HG03159 (cell line): ENCODE data around the gene NFIC.
"Not testable (repeated sequence)": the region's sequence is repeated elsewhere in the genome, so short reads cannot be mapped to it uniquely, and the experiment has no call there.

ENCODE experiments used
- ATAC-seq: cut with Tn5 transposase; IDR thresholded peaks from one replicate; pipeline ENCODE4 v1.9.1; 2021; ENCODE audit warnings: mild to moderate bottlenecking, moderate library complexity; ENCODE audit not compliant: unreplicated experiment

NFIC gene

DNA sequence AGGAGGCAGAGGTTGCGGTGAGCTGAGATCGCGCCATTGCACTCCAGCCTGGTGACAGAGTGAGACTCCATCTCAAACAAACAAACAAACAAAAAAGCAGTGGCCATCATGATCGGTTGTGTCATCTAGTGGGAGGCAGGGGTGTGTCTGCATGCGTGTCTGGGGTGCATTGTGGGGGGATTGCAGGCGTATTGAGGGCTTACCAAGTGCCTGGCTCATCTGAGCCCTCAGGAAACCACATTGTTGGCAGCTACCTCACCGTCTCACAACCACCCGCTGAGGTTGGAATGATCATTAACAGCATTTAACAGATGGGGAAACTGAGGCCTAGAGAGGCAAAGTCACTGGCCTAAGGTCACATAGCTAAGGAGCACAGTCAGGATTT is 30.5 kb downstream of the NFIC start:
- no peak for ATAC-seq

DNA sequence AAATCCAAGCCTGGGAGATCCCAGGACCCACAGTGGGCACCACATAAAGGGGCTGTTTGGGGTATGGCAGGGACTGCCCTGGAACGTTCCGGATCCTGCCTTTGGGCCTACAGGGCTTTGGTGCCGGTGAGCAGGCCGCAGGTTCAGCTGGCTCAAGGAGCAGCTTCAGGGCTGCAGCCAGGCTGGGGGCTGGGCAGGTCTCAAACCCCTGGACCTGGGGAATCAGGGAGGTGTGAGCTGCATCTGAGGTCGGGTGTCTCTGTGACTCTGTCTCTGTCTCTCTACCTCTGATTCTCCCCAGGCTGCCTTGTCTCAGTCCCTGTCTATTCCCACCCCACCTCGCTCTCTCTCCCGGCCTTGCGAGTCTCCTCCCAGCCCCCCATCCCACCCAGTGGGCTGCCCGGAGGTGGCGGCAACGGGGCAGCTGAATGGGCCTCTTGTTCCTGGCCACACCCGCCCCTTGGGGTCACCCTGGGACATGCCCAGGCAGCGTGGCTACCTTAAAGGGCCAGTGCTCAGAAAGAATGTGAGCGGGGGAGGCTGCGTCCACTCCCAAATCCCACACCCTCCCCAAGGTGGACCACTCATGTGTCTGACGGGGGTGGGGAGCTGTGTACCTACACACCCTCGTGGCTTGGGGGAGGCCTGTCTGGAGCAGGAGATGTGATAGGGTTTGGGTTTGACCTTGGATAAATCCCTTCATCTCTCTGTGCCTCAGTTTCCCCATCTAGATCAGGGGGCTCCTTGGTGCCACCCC is 31.1 kb downstream of the NFIC start:
- no peak for ATAC-seq

DNA sequence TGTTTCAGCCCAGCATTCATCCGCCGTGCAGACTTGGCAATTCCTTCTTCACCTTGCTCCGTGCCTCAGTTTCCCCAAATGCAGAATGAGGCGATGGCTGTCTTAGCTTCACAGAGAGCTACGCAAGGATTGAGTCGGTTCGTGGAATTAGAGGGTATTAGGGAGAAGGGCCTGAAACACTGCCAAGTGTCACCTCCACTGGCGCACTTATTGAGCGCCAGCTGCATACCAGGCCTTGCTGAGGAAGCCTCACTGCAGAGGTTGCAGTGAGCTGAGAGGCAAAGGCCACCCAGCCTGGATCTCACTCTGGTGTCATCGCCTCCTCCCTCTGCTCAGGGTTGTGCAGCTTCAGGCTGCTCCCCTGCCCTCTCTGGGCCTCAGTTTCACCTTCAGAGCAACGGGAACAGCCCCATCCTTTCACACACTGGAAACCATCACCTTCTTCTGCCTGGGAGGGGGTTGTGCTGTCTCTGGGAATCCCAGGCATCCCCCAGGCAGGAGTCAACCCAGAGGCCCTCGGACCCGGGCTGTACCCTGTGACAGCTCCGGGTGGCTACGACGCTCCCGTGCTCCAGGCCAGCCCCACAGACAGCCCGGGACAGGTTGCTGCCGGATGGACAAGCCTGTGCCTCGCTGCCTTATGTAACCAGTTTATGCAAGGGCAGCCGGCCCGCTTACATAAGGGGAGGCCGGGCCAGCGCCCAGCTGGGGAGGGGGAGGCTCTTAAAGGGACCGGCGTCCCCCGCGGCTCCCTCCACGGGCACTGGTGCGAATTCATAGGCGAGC is 31.9 kb downstream of the NFIC start:
- no peak for ATAC-seq

DNA sequence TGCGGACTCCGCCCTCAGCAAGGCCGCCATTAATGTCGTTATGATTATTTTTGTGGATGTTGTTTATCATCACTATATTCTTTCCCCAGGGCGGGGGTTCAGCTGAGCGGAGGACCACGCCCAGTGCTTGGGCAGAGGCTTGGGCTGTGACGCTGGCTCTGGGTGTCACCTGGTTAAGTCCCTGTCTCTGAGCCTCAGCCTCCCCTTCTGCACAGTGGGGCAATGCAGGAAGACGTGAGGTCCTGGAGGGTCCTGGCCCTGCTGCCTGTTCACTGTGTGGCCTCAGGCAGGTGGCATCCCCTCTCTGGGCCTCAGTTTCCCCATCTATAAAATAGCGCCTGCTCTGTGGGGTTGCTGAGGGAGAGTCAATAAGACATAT is 32.5 kb downstream of the NFIC start:
- ATAC-seq, result no peak

DNA sequence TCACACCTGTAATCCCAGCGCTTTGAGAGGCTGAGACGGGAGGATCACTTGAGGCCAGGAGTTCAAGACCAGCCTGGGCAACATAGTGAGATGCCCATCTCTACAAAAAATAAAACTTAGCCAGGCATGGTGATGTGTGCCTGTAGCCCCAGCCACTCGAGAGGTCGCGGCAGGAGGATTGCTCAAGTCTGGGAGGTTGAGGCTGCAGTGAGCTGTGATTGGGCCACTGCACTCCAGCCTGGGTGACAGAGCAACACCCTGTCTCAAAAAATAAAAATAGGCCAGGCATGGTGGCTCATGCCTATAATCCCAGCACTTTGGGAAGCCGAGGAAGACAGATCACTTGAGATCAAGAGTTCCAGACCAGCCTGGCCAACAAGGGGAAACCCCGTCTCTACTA is 32.9 kb downstream of the NFIC start:
- ATAC-seq, result not testable (repeated sequence)

DNA sequence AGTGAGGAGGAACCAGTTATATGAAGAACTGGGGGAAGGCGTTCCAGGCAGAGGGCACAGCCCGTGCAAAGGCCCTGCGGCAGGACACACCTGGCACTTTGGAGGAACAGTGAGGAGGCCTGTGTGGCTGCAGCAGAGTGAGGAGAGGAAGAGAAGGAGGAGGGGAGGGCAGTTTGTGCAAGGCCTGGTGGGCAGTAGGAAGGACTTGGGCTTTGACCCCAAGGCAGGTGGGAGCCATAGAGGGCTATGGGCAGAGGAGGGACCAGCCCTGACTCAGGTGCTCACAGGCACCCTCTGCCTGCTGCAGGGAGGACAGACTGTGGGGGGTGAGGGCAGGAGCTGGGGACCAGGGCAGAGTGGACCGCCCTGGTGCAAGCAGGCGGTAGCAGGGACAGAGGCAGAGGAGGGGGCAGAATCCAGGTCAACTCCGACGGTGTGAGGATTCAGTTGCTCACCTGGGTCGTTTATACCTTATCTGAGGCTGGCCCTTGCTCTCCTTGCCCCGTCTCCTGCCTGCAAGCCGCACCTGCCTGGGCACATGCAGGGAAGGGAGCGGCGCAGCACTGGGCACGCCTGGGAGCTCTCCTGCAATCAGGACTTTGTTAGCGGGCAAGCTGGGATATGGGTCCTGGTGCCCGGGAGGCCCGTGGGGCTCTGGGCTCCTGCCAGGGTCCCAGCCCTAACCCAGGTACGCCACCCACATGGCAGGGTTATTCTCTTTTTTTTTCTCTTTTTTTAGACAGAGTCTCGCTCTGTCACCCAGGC is 34.8 kb downstream of the NFIC start:
- no peak for ATAC-seq

DNA sequence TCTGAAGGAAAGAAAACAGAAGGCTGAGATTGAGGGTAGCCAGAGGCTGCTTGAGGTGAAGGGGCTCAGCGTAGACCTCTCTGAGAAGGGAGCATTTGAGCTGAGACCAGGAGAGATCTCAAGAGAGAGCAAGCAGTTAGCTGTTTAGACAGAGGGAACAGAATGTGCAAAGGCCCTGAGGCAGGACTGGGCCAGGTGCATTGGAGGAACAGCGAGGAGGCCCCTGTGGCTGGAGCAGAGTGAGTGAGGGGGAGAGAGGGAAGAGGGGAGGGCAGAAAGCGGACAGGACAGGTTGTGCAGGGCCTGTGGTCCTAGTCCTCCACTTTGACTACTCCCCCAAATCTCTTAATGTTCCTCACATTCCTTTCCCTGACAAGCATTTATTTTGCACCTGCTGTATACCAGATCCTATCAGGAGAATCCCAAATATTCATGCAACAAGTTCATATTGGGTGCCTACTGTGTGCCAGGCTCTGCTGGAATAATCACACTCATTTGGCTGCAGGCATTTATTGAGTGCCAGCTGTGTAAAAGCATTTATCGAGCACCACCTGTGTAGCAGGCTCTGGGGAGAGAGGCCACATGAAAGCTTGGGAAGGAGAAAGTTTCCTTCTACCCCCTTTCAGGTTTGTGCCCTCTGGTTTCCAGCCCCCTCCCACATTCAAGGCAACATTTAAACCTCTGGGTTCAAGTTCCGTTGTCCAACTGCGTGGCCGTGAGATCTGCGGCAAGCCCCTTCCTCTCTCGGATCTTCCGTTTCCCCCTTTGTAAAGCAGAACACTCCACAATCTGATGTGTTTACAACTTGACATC is 36.5 kb downstream of the NFIC start:
- ATAC-seq, result no peak

DNA sequence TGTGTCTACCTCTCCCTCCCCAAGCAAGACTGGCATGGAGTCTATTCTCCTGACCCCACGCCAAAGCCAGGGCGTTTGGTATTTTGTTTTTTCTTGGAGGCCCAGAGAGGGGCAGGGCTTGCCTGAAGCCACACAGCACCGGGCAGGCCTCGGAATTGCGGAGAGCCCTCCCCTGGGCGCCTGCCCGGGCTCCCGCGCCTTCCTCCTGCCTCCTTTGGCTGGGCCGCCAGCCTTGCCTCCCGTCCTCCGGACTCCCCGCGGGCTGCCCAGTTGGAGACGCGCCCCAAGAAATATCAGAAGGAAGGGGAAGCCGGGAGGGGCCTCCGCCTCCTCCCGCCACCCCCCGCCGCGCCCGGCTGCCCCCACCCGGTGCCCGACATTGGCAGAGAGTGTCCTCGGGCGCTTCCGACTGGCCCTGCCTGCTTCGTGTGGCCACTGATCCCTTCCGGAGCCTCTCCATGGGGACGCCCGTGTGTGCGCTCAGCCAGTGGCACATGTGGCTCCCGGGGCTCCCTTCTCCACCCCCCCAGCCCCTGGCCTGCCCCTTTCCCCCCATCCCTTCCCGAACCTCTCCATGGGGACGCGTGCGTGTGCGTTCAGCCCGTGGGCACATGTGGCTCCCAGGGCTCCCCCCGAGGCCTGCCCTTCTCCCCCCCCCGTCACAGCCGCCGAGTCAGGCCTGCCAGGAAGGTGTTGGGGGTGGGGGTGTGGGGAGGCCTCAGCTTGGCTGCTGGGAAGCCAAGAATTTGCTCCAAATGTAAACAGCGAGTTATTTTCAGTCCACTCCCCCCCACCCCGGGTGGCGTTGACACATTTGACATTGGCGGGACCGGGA is 37.3 kb downstream of the NFIC start:
- ATAC-seq, result no peak

DNA sequence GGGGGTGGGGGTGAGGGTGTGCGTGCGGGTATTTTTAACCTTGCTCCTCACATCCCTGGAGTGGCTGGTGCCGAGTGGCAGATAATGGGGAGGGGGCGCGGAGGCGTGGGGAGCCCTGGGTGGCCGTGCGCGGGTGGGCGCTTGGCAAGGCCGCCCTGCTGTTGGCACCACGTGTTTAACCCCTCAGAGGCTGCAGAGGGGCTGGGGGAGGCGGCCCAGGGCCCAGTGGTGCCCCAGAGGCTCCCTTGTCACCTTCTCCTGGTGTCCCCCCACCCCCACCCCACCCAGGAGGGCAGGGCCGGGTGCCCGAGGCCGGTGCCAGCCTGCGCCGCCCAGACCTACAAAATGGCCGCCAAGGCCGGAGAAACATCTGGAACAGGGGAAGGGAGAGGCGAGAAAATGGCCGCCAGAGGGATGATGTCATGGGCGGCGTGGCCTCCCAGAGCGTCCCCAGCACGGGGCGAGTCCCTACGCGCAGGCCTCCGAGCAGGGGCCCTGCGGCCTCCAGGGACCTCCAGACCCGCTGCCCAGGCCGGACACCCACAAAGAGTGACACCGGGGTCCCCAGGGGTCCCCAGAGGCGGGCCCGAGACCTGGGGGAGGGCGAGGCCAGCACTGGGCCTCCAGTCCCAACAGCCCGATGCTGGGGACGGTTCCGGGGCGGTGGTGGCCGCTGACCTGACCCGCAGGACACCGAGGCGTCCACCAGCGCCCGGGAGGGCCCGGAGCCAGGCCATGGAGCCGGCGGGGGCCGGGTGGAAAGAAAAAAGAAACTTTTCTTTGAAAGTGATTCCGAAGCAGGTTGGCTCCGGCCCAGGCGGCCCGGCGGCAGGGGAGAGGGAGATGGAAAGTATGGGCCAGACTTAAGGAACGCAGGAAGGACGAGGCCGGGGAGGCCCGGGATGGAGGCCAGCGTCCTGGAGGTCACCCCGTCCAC is 38.2 kb downstream of the NFIC start:
- no peak for ATAC-seq

DNA sequence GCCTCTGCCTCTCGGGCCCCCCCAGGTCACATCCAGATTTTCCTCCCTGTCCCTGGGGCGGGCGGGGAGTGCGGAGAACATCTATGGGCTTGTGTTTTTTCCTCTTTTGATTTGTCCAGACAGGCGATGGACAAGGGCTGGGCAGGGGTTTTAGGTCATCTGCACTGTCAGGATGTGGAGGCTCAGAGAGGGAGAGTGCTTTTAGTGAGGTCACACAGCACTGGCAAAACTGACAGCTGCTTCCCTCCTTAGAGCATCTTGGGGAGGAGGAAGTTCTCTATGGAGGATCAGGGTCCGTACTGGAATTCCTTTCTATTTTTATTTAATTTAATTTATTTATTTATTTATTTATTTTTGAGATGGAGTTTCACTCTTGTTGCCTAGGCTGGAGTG is 38.9 kb downstream of the NFIC start:
- no peak for ATAC-seq

DNA sequence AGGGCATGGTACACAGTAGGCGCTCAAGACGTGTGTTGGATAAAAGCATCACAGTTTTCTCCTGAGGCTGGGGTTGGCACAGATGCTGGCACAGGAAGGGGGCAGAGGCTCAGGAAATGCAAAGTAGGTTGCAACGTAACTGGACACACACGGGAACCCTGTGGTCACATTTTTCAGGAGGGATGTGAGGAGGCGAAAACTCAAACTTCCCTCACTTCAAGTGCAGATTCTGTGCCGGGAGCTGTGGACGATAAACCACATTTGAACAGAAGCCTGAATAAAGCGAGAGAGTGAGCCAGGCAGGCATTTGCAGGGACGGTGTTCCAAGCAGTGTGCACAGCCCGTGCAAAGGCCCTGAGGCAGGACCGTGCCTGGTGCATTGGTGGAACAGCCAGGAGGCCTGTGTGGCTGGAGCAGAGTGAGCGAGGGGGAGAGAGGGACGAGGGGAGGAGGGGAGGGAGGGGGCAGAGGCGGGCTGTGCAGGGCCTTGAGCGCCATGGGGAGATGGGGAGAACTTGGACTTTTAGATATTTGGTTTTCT is 40.3 kb downstream of the NFIC start:
- ATAC-seq, result no peak

DNA sequence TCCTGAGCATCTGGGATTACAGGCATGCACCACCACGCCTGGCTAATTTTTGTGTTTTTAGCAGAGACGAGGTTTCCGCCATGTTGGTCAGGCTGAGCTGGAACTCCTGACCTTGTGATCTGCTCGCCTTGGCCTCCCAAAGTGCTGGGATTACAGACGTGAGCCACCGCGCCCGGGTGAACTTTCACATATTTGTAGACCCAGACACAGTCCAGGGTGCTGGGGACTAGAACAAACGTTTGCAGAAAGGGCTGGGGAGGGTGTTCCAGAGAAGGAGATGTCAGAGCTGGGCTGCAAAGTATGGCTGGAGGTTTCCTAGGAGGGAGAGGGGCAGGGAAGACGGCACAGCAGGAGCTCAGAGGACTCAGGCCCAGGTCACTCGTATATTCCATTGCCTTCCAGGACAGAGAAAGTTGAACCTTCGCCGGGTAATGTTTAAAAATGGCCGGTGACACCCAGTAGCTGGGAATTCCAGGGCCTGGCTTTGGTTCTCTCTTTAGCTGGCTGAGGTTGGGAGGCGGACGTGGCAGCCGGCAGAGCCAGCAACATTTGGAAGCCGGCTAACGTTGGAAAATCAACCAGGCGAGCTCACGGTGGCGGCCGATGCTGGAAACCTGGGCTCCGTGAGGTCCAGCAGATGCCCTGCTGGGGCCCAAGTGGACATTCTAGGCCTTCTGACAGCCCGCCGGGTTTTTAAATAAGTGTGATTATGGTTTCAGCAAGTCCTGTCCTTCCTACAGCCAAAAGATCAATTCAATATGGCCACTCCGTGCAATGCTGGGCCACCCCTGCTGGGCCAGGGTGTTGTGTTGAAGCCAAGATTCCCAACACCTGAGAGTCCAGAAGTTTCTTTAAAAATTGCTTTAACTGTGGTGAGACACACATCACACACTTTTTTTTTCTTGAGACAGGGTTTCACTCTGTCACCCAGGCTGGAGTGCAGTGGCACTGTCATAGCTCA is 41.5 kb downstream of the NFIC start:
- ATAC-seq, result no peak

DNA sequence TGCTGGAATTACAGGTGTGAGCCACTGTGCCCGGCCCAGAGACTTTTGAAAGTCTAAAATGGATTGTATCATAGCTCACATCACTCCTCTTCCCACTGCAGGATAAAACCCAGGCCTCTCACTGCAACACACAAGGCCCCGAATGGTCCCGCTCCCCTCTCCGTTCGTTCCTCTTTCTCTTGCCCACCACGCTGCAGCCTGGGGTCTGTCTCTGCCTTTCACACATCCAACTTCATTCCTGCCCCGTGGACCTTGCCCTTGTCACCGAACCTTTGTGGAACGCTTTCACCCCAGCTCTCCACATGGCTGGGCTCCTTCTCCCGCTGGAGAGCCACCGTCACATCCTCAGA is 42.6 kb downstream of the NFIC start:
- no peak for ATAC-seq

DNA sequence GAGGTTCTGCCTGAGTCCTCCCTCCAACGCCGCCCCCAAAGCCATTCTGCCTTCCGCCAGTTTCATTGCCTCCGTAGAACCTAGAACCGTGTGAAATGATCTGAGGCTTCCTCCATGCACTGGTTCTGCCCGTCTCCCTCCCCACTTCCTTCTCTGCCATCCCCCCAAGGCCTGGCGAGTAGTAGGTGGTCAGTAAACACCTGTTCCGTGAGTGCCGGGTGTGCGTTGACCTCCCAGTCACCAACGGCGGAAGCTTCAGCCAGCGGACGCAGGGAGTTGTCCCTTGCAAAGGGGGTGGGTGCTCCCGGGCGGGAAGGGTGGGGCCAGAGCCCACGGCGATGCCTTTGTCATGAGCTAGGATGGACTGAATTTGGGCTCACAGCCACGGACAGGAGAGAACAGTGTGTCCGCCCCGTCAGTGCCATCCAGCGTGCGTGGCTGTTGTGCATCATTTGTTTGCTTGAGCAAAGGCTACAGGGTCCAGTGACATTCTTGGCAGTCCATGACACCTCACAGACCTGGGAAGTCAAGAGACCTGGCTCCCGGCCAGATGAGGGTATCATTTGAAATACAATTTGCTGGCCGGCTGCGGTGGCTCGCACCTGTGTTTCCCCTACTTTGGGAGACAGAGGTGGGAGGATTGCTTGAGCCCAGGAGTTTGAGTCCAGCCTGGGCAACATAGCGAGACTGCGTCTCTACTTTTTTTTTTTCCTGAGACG is 43.1 kb downstream of the NFIC start:
- ATAC-seq, result no peak

DNA sequence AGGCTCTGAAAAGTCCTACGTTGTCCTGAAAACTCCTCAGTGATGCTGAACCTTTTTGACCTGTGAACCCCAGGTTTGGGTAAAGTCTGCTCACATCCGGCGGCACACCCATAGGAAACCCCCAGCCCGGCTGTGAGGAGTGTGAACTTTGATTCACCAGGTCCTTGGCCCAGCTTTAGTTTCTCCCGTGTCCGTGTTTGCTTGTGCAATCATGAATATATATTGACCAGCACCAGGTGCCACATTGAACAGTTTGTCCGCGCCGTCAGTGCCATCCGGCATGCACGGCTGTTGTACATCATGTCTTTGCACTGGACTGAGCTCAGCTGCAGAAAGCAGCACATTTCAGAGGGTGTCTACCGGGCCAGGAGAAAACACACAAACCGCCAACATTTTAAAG is 45.3 kb downstream of the NFIC start:
- ATAC-seq, result no peak

DNA sequence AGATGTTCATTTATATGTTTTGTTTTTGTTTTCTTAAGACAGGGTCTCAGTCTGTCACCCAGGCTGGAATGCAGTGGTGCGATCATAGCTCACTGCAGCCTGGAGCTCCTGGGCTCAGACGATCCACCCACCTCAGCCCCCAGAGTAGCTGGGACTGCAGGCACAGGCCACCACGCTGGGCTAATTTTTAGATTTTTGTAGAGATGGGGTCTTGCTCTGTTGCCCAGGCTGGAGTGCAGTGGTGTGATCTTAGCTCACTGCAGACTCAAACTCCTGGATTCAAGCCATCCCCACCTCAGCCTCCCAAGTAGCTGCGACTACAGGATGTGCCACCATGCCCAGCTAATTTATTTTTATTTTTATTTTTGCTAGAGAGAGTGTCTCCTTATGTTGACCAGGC is 45.7 kb downstream of the NFIC start:
- ATAC-seq, result no peak

DNA sequence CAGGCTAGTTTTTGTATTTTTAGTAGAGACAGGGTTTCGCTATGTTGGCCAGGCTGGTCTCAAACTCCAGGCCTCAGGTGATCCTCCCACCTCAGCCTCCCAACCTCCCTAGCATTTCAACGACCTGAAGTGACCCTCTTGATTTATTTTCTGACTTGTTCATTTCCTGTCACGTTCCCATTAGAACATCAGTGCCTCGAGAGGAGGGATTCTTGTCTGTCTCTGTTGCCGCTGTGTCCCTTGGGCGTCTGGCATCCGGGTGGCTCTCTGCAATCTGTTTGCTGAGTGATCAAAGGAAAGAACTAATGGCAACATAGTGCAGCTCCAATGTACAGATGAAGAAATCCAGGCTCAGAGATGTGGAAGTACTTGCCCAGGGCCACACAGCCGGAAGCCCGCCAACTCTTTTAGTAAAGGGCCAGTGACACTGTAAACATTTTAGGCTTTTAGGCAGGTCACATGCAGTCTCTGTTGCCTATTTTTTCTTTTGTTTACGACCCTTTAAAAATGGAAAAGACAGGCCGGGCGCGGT is 47.5 kb downstream of the NFIC start:
- ATAC-seq, result no peak
